Gastroesophageal sphincter (tissue), 3 donors: Measurements from ENCODE around the gene PLPPR3.

Experiments
- CTCF ChIP-seq, 4 experiments: fragments of 200-600 bp in 2 of 4; fragments of 450-650 bp in 2 of 4; sonication (generic) in 1 of 4; IDR thresholded peaks; one replicate each; pipeline ENCODE4 v1.5.1; 2017 to 2019; ENCODE audit warnings: antibody characterized with exemption in 4 of 4, mild to moderate bottlenecking in 2 of 4, moderate library complexity in 2 of 4
- EP300 ChIP-seq: sonication (generic); formaldehyde crosslinking; IDR thresholded peaks from one replicate; pipeline ENCODE4 v1.6.1; 2017; ENCODE audit warnings: antibody characterized with exemption, mild to moderate bottlenecking
- POLR2AphosphoS5 ChIP-seq: sonication (generic); formaldehyde crosslinking; IDR thresholded peaks from one replicate; pipeline ENCODE4 v1.6.1; 2017; ENCODE audit warnings: antibody characterized with exemption

- TF ChIP-seq CTCF (IDR thresholded peaks at IDR 0.05) (no peak), POLR2AphosphoS5 (no peak), EP300 (no peak)
These were observed 39.4 kb downstream of the PLPPR3 start for GRCh38 chr19:782185-782877.
